Pericardium fibroblast (primary cell): ENCODE results near the gene CHP2. TPM values are rescaled to one million over a fixed set of nuclear protein-coding genes. Genes with fewer than 3 reads are reported as not detected.

Experiments used
- total RNA-seq: library from RNA; depleted of rRNA; stranded (reverse); fragments of >200 nt; gene quantifications from 2 replicates; pipeline ENCODE4 v1.2.3, GENCODE V29; 2015

CHP2 gene
- total RNA-seq = not detected in 2 replicates

DNA sequence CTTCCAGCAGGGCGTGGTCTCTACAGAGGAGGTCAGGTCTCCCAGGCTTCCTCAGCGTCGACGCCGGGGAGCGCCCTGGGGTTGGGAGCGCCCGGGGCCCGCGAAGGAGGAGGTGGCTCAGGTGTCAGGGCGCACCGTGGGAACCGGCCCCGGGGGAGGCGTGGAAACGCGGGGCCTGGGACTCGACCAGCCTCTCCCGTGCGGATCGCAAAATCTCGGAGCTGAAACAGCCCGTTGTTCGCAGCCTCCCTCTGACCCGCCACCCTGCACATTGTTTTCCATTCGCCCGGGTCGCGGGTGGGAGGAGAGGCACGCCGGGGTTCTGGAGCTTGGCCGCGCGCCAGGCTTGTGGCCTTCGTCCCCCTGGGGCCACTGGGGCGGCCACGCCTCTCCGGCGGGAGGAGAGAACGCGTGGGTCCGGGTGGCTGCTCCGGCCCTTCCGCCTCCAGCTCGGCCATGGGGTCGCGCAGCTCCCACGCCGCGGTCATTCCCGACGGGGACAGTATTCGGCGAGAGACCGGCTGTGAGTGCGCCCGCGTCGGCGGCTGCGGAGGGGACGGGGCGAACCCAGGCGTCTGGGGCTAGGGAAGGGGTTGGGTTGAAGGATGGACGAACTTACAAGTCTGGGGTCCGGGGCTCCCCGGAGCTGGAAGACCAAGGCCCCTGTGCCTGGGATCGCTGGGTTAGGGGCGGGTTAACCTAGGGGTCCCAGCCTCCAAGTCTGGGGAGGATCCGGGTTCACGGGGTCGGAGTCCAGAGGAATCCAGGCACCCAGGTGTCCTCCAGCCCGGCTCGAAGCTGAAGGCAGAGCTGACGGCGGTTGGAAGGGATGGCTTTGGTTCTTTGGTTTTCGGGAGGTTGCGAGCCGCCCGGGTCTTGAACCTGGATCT is at the start of gene CHP2:
CHP2 (plus strand) TSS at position 433 of the 890 bp plus-strand sequence; CDS start at position 457, 24 bp downstream.

DNA sequence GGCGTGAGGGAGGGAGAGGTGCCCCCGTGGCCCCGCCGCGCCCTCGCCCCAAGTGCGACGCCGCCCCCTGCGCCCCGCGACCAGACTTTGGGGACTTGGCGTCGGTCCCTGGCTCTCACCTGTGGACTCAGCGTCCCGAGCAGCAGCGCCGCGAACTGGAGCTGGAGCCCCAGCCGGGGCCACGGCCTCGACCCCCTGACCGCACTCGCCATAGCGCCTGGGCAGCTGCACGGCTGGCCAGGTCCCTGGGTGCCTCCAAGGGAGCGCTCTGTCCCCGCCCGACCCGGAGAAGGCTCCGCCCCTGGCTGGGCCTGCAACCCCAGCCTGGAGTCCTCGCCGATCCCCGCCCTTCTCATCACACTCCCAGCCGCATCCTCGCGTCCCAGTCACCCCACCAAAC is 41.9 kb upstream of the CHP2 start, which contains the start of gene ERN2:
ERN2 (minus strand) TSS at position 247 of the 400 bp plus-strand sequence; CDS start at position 212, 35 bp downstream.

Other genes with a start within 250 kb of the CHP2 start
- 22.4 and 35.5 TPM in 2 replicates for gene GGA2, start 244.5 kb upstream of the CHP2 start, total RNA-seq
- gene EARS2, start 197.7 kb upstream of the CHP2 start, total RNA-seq = 22.5 and 46.0 TPM in 2 replicates
- 91.5 and 165 TPM in 2 replicates for gene UBFD1, start 197.3 kb upstream of the CHP2 start, total RNA-seq
- gene NDUFAB1, start 158.7 kb upstream of the CHP2 start, total RNA-seq = 79.9 and 91.7 TPM in 2 replicates
- 7.6 and 9.2 TPM in 2 replicates for gene PALB2, start 113.7 kb upstream of the CHP2 start, total RNA-seq
- gene DCTN5, start 113.6 kb upstream of the CHP2 start, total RNA-seq = 23.0 and 25.6 TPM in 2 replicates
- 3.6 and 4.2 TPM in 2 replicates for gene PLK1, start 76.1 kb upstream of the CHP2 start, total RNA-seq
- gene ERN2, start 41.8 kb upstream of the CHP2 start, total RNA-seq = 0.47 TPM in 1 of 2 replicates, not detected in the other
- gene PRKCB, start 81.0 kb downstream of the CHP2 start, total RNA-seq = not detected in 2 replicates